PFSK-1 (cell line): ENCODE measurements around the gene DOCK10.

Experiments
- FOXP2 ChIP-seq: optimal IDR thresholded peaks from 2 replicates; pipeline ENCODE3; 2011; ENCODE audit warnings: borderline replicate concordance, control low read depth, inconsistent platforms; ENCODE audit not compliant: insufficient read depth; ENCODE audit errors: extremely low read length, extremely low read depth
- POLR2AphosphoS5 ChIP-seq: IDR thresholded peaks from 2 replicates; pipeline ENCODE4 v1.6.1; 2012; ENCODE audit warnings: low read depth, mild to moderate bottlenecking, control low read depth, low read length, moderate library complexity
- REST ChIP-seq, 2 experiments: IDR thresholded peaks; 2 replicates each; pipeline versions ENCODE4 v1.6.1 to v1.8.0; 2011 to 2012; ENCODE audit warnings: low read depth in 2 of 2, low read length in 2 of 2, control low read depth in 1 of 2, inconsistent platforms in 1 of 2, mild to moderate bottlenecking in 1 of 2, moderate library complexity in 1 of 2; ENCODE audit not compliant: insufficient read depth in 1 of 2
- SIN3A ChIP-seq: IDR thresholded peaks from 2 replicates; pipeline ENCODE4 v1.6.1; 2012; ENCODE audit warnings: mild to moderate bottlenecking, low read length, moderate library complexity, borderline replicate concordance; ENCODE audit not compliant: insufficient read depth
- TAF1 ChIP-seq: IDR thresholded peaks from 2 replicates; pipeline ENCODE4 v1.6.1; 2012; ENCODE audit warnings: low read length, control low read depth, borderline replicate concordance; ENCODE audit not compliant: insufficient read depth

The DOCK10 gene

GRCh38 chr2:224951723-224952481 is 90.4 kb downstream of the DOCK10 start:
- TF ChIP-seq FOXP2 = no peak
- TF ChIP-seq TAF1 = no peak
- no peak for TF ChIP-seq SIN3A
- TF ChIP-seq POLR2AphosphoS5 = no peak
- no peak for TF ChIP-seq REST (IDR thresholded peaks at IDR 0.05; ENCODE audit: insufficient read depth in 1 of 2, low read depth in 2 of 2, low read length in 2 of 2)

- TF ChIP-seq TAF1 (no peak), SIN3A (peak; percentile 63; the same call in 1 of the 2 replicates)
Measured at GRCh38 chr2:224948859-224949258, 93.4 kb downstream of the DOCK10 start.

- no peak for TF ChIP-seq TAF1
Measured at GRCh38 chr2:224948005-224948404, 94.3 kb downstream of the DOCK10 start.

GRCh38 chr2:224947566-224947965 is 94.7 kb downstream of the DOCK10 start:
- TF ChIP-seq FOXP2 (no peak), REST (IDR thresholded peaks at IDR 0.05; ENCODE audit: insufficient read depth in 1 of 2, low read depth in 2 of 2, low read length in 2 of 2) (no peak), TAF1 (no peak), SIN3A (no peak)

GRCh38 chr2:224946895-224947294 is 95.4 kb downstream of the DOCK10 start:
- peak; percentile 78; the same call in 1 of the 2 replicates for TF ChIP-seq SIN3A
- no peak for TF ChIP-seq POLR2AphosphoS5

GRCh38 chr2:224944707-224945547 is 97.3 kb downstream of the DOCK10 start:
- no peak for TF ChIP-seq TAF1
- no peak for TF ChIP-seq FOXP2
- no peak for TF ChIP-seq POLR2AphosphoS5
- TF ChIP-seq SIN3A = no peak
- TF ChIP-seq REST (IDR thresholded peaks at IDR 0.05; ENCODE audit: insufficient read depth in 1 of 2, low read depth in 2 of 2, low read length in 2 of 2) = no peak
